H9 (cell line): ENCODE results near the gene TPM4. TPM values are rescaled to one million over a fixed set of nuclear protein-coding genes. Genes with fewer than 3 reads are reported as not detected.

Experiments
- DNase-seq: peaks from one replicate; pipeline ENCODE4 v3.0.0-alpha.2; 2017
- H2AFZ ChIP-seq: one replicate; pipeline ENCODE4 v1.6.1; 2013; ENCODE audit warnings: mild to moderate bottlenecking, low read length, control low read depth, moderate library complexity
- H2AK5ac ChIP-seq: 2 replicates; pipeline ENCODE4 v1.6.1; 2013; ENCODE audit warnings: low read length, control low read depth, mixed read lengths; ENCODE audit not compliant: insufficient read length
- H2BK120ac ChIP-seq: one replicate; pipeline ENCODE4 v1.6.1; 2013; ENCODE audit warnings: low read depth, mild to moderate bottlenecking, low read length, control low read depth, inconsistent platforms; ENCODE audit not compliant: poor library complexity, severe bottlenecking
- H2BK12ac ChIP-seq: 2 replicates; pipeline ENCODE4 v1.6.1; 2013; ENCODE audit warnings: low read length, control low read depth, mixed read lengths, low read depth; ENCODE audit not compliant: insufficient read length
- H2BK15ac ChIP-seq: 2 replicates; pipeline ENCODE4 v1.6.1; 2013; ENCODE audit warnings: low read depth, low read length, control low read depth
- H2BK20ac ChIP-seq: one replicate; pipeline ENCODE4 v1.6.1; 2013; ENCODE audit warnings: low read depth, mild to moderate bottlenecking, low read length, control low read depth, inconsistent platforms; ENCODE audit not compliant: poor library complexity, severe bottlenecking
- H2BK5ac ChIP-seq: 2 replicates; pipeline ENCODE4 v1.6.1; 2013; ENCODE audit warnings: low read length, control low read depth, mixed read lengths; ENCODE audit not compliant: insufficient read length
- H3K14ac ChIP-seq: 2 replicates; pipeline ENCODE4 v1.6.1; 2013; ENCODE audit warnings: low read length, control low read depth; ENCODE audit not compliant: insufficient read depth
- H3K18ac ChIP-seq: 2 replicates; pipeline ENCODE4 v1.6.1; 2013; ENCODE audit warnings: low read depth, mild to moderate bottlenecking, mixed read lengths, low read length, control low read depth; ENCODE audit not compliant: insufficient read length
- H3K23ac ChIP-seq: 2 replicates; pipeline ENCODE4 v1.6.1; 2013; ENCODE audit warnings: low read length, control low read depth, mixed read lengths, low read depth; ENCODE audit not compliant: insufficient read length
- H3K23me2 ChIP-seq: 2 replicates; pipeline ENCODE4 v1.6.1; 2013; ENCODE audit warnings: low read depth, mild to moderate bottlenecking, mixed read lengths, low read length, control low read depth; ENCODE audit not compliant: insufficient read length, poor library complexity, severe bottlenecking
- H3K27ac ChIP-seq: 2 replicates; pipeline ENCODE4 v1.5.1; 2013; ENCODE audit warnings: low read length, control low read depth, mixed read lengths, low read depth; ENCODE audit not compliant: insufficient read length
- H3K27me3 ChIP-seq: 2 replicates; pipeline ENCODE4 v1.6.1; 2013; ENCODE audit warnings: low read length, control low read depth, inconsistent platforms; ENCODE audit not compliant: insufficient read depth
- H3K4ac ChIP-seq: 2 replicates; pipeline ENCODE4 v1.6.1; 2013; ENCODE audit warnings: low read depth, mild to moderate bottlenecking, control low read depth, inconsistent platforms, low read length, moderate library complexity
- H3K4me1 ChIP-seq: 2 replicates; pipeline ENCODE4 v1.6.1; 2013; ENCODE audit warnings: low read length, control low read depth, inconsistent platforms; ENCODE audit not compliant: insufficient read depth
- H3K4me2 ChIP-seq: 2 replicates; pipeline ENCODE4 v1.6.1; 2013; ENCODE audit warnings: low read length, control low read depth, mixed read lengths; ENCODE audit not compliant: insufficient read length, insufficient read depth
- H3K56ac ChIP-seq: 2 replicates; pipeline ENCODE4 v1.6.1; 2013; ENCODE audit warnings: low read depth, mild to moderate bottlenecking, mixed read lengths, low read length, control low read depth; ENCODE audit not compliant: insufficient read length
- H3K79me1 ChIP-seq: 2 replicates; pipeline ENCODE4 v1.6.1; 2013; ENCODE audit warnings: low read depth, mild to moderate bottlenecking, moderate library complexity, low read length, control low read depth, inconsistent platforms; ENCODE audit not compliant: insufficient read depth, poor library complexity, severe bottlenecking
- H3K79me2 ChIP-seq: 2 replicates; pipeline ENCODE4 v1.6.1; 2013; ENCODE audit warnings: low read length, control low read depth, inconsistent platforms; ENCODE audit not compliant: insufficient read depth
- H3K9ac ChIP-seq: 2 replicates; pipeline ENCODE4 v1.6.1; 2013; ENCODE audit warnings: low read length, control low read depth, mixed read lengths; ENCODE audit not compliant: insufficient read length; ENCODE audit errors: extremely low read depth
- H3K9me3 ChIP-seq: one replicate; pipeline ENCODE4 v1.6.1; 2013; ENCODE audit warnings: low read depth, low read length, inconsistent platforms; ENCODE audit not compliant: control insufficient read depth
- H3T11ph ChIP-seq: one replicate; pipeline ENCODE4 v1.6.1; 2013; ENCODE audit warnings: mild to moderate bottlenecking, low read length, control low read depth, inconsistent platforms
- H4K20me1 ChIP-seq: one replicate; pipeline ENCODE4 v1.6.1; 2013; ENCODE audit not compliant: control insufficient read depth, insufficient read length, insufficient read depth
- H4K5ac ChIP-seq: 2 replicates; pipeline ENCODE4 v1.6.1; 2013; ENCODE audit warnings: low read depth, mild to moderate bottlenecking, mixed read lengths, low read length, control low read depth; ENCODE audit not compliant: insufficient read length
- H4K8ac ChIP-seq: replicated peaks from 2 replicates; pipeline ENCODE4 v1.6.1; 2013; ENCODE audit warnings: low read length, control low read depth, mixed read lengths, low read depth; ENCODE audit not compliant: insufficient read length
- H4K91ac ChIP-seq: 2 replicates; pipeline ENCODE4 v1.6.1; 2013; ENCODE audit warnings: low read depth, mild to moderate bottlenecking, moderate library complexity, mixed read lengths, low read length, control low read depth; ENCODE audit not compliant: insufficient read length
- H3K27ac Mint-ChIP-seq, 3 experiments: 2 replicates in 2 of 3; 3 replicates in 1 of 3; pipeline ENCODE4 v1.8.0; 2020 to 2021; ENCODE audit warnings: mixed read lengths in 3 of 3, mild to moderate bottlenecking in 1 of 3, moderate library complexity in 1 of 3
- H3K27me3 Mint-ChIP-seq: 2 replicates; pipeline ENCODE4 v1.8.0; 2021; ENCODE audit warnings: low read depth, mild to moderate bottlenecking, moderate library complexity, mixed read lengths
- H3K36me3 Mint-ChIP-seq, 3 experiments: 2 replicates in 2 of 3; 3 replicates in 1 of 3; pipeline ENCODE4 v1.8.0; 2020 to 2021; ENCODE audit warnings: low read depth in 3 of 3, mixed read lengths in 3 of 3; ENCODE audit not compliant: insufficient read depth in 1 of 3
- H3K4me1 Mint-ChIP-seq, 2 experiments: 2 replicates each; pipeline ENCODE4 v1.8.0; 2020; ENCODE audit warnings: mixed read lengths in 2 of 2
- H3K4me3 Mint-ChIP-seq, 2 experiments: 2 replicates in 1 of 2; 3 replicates in 1 of 2; pipeline ENCODE4 v1.8.0; 2020 to 2021; ENCODE audit warnings: mild to moderate bottlenecking in 2 of 2, mixed read lengths in 2 of 2, moderate library complexity in 1 of 2
- H3K9me3 Mint-ChIP-seq, 2 experiments: 2 replicates in 1 of 2; 3 replicates in 1 of 2; pipeline ENCODE4 v1.8.0; 2020; ENCODE audit warnings: mild to moderate bottlenecking in 2 of 2, mixed read lengths in 2 of 2, moderate library complexity in 1 of 2
- WGBS: extraction: QIAGEN DNeasy Blood & Tissue Kit; methylation state at CpG from one replicate; pipeline ENCODE4 v1.1.7; 2013; ENCODE audit warnings: missing lambda C conversion rate, low lambda C conversion rate, mixed read lengths; ENCODE audit not compliant: insufficient read length; ENCODE audit errors: extremely low coverage; 5-methylcytosine and 5-hydroxymethylcytosine counted together
- total RNA-seq: library from RNA; stranded (reverse); gene quantifications from 2 replicates; pipeline ENCODE4 v1.2.1, GENCODE V29; 2021
- TF ChIP-seq, protein P1 (sequence below): fragments of 200-600 bp; sonication (generic); conservative IDR thresholded peaks from 3 replicates; pipeline ENCODE4 v1.8.0; 2021; ENCODE audit warnings: antibody characterized with exemption, mild to moderate bottlenecking

TPM4 gene
- total RNA-seq, 1 experiment from 2014 or later = 431 TPM

DNA sequence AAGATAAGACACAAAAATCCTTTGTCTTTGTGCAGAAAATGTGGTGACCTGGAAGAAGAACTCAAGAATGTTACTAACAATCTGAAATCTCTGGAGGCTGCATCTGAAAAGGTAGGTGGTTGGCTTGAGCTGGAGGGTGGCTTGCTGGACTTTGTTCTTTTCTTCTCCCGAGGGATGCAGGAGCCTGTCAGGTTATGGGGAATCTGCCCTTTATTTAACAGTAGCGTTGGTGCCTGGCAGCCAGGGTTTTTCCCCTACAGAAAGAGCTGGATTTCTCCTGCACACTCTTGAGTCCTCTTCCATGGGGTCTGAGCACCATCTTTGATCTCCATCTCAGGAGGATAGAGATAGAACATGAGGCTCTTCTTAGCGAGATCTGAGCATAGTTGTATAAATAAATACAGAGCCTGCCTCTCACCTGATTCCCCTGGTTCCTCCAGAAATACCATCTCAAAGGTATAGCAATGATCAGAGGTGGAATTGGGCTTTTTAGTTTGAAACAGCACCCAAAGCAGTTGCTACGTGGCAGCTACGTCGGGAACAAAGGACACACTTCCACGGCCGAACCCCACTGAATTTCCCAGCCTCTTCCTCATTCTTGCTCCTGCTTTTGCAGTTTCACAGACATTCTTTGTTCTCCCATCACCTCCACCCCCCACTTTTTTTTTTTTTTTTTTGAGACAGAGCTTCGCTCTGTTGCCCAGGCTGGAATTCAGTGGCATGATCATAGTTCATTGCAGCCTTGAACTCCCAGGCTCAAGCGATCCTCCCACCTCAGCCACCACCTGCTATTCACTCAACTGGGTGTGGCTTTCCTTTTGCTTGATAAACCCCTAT, 12.9 kb downstream of the TPM4 start:
- H2BK15ac ChIP-seq = no peak overlapping the region
- no CpG with 5 or more reads among the region's 10 CpGs for WGBS
- H3K9me3 ChIP-seq = no peaks in the 10 kb centered on the region
- H4K8ac ChIP-seq = no peak overlapping the region
- no peak overlapping the region for H3K9ac ChIP-seq
- H3K4me2 ChIP-seq = no peak overlapping the region
- no peak overlapping the region for H2BK120ac ChIP-seq
- no peaks in the 10 kb centered on the region for H3K4me1 ChIP-seq
- H3K27me3 ChIP-seq = no peaks in the 10 kb centered on the region
- H3K27ac ChIP-seq = no peak overlapping the region
- no peaks in the 10 kb centered on the region for H3K23me2 ChIP-seq
- TF ChIP-seq, protein P1, sequence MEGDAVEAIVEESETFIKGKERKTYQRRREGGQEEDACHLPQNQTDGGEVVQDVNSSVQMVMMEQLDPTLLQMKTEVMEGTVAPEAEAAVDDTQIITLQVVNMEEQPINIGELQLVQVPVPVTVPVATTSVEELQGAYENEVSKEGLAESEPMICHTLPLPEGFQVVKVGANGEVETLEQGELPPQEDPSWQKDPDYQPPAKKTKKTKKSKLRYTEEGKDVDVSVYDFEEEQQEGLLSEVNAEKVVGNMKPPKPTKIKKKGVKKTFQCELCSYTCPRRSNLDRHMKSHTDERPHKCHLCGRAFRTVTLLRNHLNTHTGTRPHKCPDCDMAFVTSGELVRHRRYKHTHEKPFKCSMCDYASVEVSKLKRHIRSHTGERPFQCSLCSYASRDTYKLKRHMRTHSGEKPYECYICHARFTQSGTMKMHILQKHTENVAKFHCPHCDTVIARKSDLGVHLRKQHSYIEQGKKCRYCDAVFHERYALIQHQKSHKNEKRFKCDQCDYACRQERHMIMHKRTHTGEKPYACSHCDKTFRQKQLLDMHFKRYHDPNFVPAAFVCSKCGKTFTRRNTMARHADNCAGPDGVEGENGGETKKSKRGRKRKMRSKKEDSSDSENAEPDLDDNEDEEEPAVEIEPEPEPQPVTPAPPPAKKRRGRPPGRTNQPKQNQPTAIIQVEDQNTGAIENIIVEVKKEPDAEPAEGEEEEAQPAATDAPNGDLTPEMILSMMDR = no peak
- H4K20me1 ChIP-seq = no peaks in the 10 kb centered on the region
- H3K4ac ChIP-seq = no peak overlapping the region
- no peak overlapping the region for H2BK20ac ChIP-seq
- H3T11ph ChIP-seq = no peak overlapping the region
- no peak overlapping the region for H3K56ac ChIP-seq
- H3K4me1 Mint-ChIP-seq = no peaks in the 10 kb centered on the region
- no peak overlapping the region for H2AFZ ChIP-seq
- H2AK5ac ChIP-seq = no peak overlapping the region
- H3K27me3 Mint-ChIP-seq = no peaks in the 10 kb centered on the region
- H3K4me3 Mint-ChIP-seq = no peak overlapping the region
- peaks cover 69 to 97% (median 95%) of the 10 kb centered on the region in 3 experiments for H3K36me3 Mint-ChIP-seq
- no peak overlapping the region for H2BK5ac ChIP-seq
- no peak overlapping the region for H3K18ac ChIP-seq
- H3K27ac Mint-ChIP-seq = peak overlapping the region in 1 of 3 experiments; percentile 87; a peak in 2 of 7 replicates
- H4K5ac ChIP-seq = no peak overlapping the region
- no peak overlapping the region for H4K91ac ChIP-seq
- no peaks in the 10 kb centered on the region for H3K9me3 Mint-ChIP-seq
- H3K79me1 ChIP-seq = peaks cover 3% of the 10 kb centered on the region
- no peak overlapping the region for H3K23ac ChIP-seq
- peaks cover 3% of the 10 kb centered on the region; the same call in 1 of the 2 replicates for H3K79me2 ChIP-seq
- no peak overlapping the region for H3K14ac ChIP-seq
- no peak for DNase-seq
- H2BK12ac ChIP-seq = no peak overlapping the region
